Esophagus squamous epithelium (tissue), 4 donors: ENCODE measurements around the gene SHLD1.

Source experiments
- POLR2A ChIP-seq, 4 donors: fragments of 450-650 bp; IDR thresholded peaks; one replicate each; pipeline ENCODE4 v1.6.1; 2017; ENCODE audit warnings: antibody characterized with exemption in 4 of 4, mild to moderate bottlenecking in 4 of 4, moderate library complexity in 3 of 4
- TF ChIP-seq, protein P1 (sequence below), 6 experiments: fragments of 450-650 bp in 4 of 6; fragments of 200-600 bp in 2 of 6; sonication (generic) in 2 of 6; IDR thresholded peaks; one replicate each; pipeline ENCODE4 v1.5.1; 2016 to 2019; ENCODE audit warnings: antibody characterized with exemption in 6 of 6, mild to moderate bottlenecking in 4 of 6, moderate library complexity in 4 of 6

DNA sequence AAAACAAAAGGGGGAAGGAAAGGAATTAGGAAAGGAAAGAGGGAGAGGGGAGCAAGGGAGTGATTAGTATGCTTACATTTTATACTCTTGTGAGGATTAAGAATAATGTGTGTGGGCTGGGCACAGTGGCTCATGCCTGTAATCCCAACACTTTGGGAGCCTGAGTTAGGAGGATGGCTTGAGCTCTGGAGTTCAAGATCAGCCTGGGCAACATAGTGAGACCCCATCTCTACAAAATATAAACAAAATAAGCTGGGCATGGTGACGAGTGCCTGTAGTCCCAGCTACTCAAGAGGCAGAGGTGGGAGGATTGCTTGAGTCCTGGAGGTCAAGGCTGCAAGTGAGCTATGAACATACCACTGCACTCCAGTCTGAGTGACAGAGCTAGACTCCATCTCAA lies 47.0 kb downstream of the SHLD1 start:
- TF ChIP-seq, protein P1, sequence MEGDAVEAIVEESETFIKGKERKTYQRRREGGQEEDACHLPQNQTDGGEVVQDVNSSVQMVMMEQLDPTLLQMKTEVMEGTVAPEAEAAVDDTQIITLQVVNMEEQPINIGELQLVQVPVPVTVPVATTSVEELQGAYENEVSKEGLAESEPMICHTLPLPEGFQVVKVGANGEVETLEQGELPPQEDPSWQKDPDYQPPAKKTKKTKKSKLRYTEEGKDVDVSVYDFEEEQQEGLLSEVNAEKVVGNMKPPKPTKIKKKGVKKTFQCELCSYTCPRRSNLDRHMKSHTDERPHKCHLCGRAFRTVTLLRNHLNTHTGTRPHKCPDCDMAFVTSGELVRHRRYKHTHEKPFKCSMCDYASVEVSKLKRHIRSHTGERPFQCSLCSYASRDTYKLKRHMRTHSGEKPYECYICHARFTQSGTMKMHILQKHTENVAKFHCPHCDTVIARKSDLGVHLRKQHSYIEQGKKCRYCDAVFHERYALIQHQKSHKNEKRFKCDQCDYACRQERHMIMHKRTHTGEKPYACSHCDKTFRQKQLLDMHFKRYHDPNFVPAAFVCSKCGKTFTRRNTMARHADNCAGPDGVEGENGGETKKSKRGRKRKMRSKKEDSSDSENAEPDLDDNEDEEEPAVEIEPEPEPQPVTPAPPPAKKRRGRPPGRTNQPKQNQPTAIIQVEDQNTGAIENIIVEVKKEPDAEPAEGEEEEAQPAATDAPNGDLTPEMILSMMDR (IDR thresholded peaks at IDR 0.05), result no peak
- no peak for TF ChIP-seq POLR2A (IDR thresholded peaks at IDR 0.05)
